Activated T-helper 1 cell treated with anti-CD3 and anti-CD28 coated beads, Interleukin-12 subunit alpha, Interleukin-12 subunit beta, Interleukin-2, Interleukin-4 antibody, amounts not matched to agents 30 ng/mL and 10 ng/mL and 1 ng/mL, durations not matched to agents 14 hours and 24 hours and 36 hours (primary cell): Measurements from ENCODE around the gene LTBP1. TPM values are rescaled to one million over a fixed set of nuclear protein-coding genes. Genes with fewer than 3 reads are reported as not detected.

ENCODE experiments used
- DNase-seq: peaks from one replicate; pipeline ENCODE4 v3.0.0; 2021; ENCODE audit warnings: low spot score
- H3K27ac Mint-ChIP-seq: one replicate; pipeline ENCODE4 v1.8.0; 2021; ENCODE audit warnings: mild to moderate bottlenecking, mixed read lengths
- H3K27me3 Mint-ChIP-seq: one replicate; pipeline ENCODE4 v1.8.0; 2022; ENCODE audit warnings: mild to moderate bottlenecking, moderate library complexity, mixed read lengths; ENCODE audit not compliant: insufficient read depth
- H3K36me3 Mint-ChIP-seq: one replicate; pipeline ENCODE4 v1.8.0; 2021; ENCODE audit warnings: low read depth, mixed read lengths
- H3K4me1 Mint-ChIP-seq: one replicate; pipeline ENCODE4 v1.8.0; 2021; ENCODE audit warnings: low read depth, mixed read lengths
- H3K4me3 Mint-ChIP-seq: one replicate; pipeline ENCODE4 v1.8.0; 2021; ENCODE audit warnings: mild to moderate bottlenecking, moderate library complexity, mixed read lengths
- H3K9me3 Mint-ChIP-seq: one replicate; pipeline ENCODE4 v1.8.0; 2021; ENCODE audit warnings: mixed read lengths
- intact Hi-C: fragments of 100-400 bp; cut with micrococcal nuclease; formaldehyde crosslinking; loops from one replicate; pipeline ENCODE4 v1.15.1; 2024
- total RNA-seq: library from RNA; stranded (reverse); gene quantifications from 2 replicates; pipeline ENCODE4 v1.2.3, GENCODE V29; 2022

The LTBP1 gene
- total RNA-seq, 1 donor from 2014 or later = 0.26 TPM

DNA sequence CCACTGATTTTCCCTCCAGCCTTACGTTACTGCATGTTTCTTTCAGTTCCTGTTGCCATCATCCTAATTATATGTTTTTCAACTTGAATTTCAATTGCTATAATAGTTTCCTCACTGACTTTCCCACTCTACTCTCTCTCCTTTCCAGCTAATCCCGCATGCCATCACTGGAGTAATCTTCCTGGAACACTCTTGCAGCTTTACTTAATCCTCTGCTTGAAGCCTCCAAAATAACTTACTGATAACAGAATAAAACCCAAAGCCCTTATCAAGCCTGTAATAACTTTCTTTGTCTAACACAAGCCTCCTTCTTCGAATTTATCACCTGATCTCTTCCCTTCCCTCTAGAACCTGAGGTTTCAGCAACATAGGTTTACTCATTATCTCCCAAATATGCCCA lies 237.3 kb downstream of the LTBP1 start:
- DNase-seq = no peak
- no peaks in the 10 kb centered on the region for H3K9me3 Mint-ChIP-seq
- intact Hi-C loops = no loop called here
- no peak overlapping the region for H3K4me3 Mint-ChIP-seq
- no peaks in the 10 kb centered on the region for H3K36me3 Mint-ChIP-seq
- H3K27ac Mint-ChIP-seq = no peak overlapping the region
- H3K27me3 Mint-ChIP-seq = no peaks in the 10 kb centered on the region
- no peaks in the 10 kb centered on the region for H3K4me1 Mint-ChIP-seq

DNA sequence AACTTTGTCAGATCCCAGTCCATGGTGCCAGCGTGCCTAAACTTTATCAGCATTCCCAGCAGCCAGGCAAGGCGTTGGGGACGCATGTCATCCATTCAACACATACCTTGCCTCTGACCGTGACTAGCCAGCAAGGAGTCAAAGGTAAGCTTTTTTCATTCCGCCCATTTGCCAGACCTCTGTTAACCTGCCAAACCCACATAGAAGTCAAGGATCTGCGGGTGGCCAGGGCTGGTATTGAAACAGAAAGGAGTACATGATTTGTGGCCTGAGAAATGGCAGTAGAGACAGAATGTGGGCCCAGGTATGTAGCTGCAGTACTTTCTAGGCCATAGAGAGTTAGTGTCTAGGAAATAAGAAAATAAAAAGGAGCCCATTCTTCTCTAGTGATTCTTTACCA lies 240.2 kb downstream of the LTBP1 start:
- no peaks in the 10 kb centered on the region for H3K4me1 Mint-ChIP-seq
- H3K27me3 Mint-ChIP-seq = peaks cover 2% of the 10 kb centered on the region
- H3K9me3 Mint-ChIP-seq = no peaks in the 10 kb centered on the region
- no peak overlapping the region for H3K27ac Mint-ChIP-seq
- H3K4me3 Mint-ChIP-seq = no peak overlapping the region
- no peaks in the 10 kb centered on the region for H3K36me3 Mint-ChIP-seq
- intact Hi-C loops = no loop called here
- no peak for DNase-seq

DNA sequence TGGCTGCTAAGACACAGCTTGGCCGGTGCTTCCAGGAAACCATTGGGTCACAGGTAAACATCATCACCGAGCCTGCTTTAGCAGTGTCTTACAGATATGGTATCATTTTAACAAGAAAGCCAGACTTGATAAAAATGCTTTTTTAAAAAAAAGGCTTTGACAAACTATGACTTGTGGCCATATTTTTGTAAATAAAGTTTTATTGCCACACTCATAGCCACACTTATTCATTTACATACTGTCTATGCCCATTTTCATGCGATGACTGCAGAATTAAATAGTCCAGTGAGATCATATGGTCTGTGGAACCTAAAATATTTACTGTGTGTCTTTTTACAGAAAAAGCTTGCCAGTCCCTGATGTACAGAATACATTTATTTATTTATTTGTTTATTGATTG lies 242.0 kb downstream of the LTBP1 start:
- intact Hi-C loops = no loop called here
- H3K9me3 Mint-ChIP-seq = no peaks in the 10 kb centered on the region
- H3K4me3 Mint-ChIP-seq = no peak overlapping the region
- DNase-seq = no peak
- H3K27ac Mint-ChIP-seq = no peak overlapping the region
- H3K4me1 Mint-ChIP-seq = no peaks in the 10 kb centered on the region
- no peaks in the 10 kb centered on the region for H3K36me3 Mint-ChIP-seq
- H3K27me3 Mint-ChIP-seq = peaks cover 2% of the 10 kb centered on the region

DNA sequence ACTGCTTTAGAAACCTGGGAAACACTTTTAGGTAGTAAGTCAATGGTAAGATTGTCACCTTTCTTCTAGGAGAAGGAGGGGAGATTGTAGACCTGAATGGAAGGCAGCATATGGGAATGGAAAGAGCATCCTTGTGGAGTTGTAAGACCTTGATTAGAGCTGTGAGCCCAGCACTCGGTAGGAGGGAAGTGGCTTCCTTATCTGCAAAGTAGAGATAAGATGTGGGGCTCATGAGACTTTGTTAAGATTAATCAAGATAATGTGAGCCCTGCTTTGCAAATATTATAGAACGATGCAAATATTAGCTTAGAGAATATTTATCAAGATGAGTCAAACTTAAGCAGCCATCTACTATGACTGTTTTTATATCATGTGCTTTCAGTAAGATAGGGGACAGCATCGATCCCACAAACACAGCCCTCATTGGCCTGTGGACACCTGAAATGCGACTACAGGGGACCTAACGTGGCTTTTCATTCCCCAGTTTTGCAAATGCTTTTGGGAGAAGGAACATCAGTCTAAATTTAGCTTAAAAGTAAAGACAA lies 243.7 kb downstream of the LTBP1 start:
- Mint-ChIP-seq H3K4me1 (no peaks in the 10 kb centered on the region), H3K27ac (no peak overlapping the region), H3K4me3 (no peak overlapping the region), H3K9me3 (no peaks in the 10 kb centered on the region), H3K36me3 (no peaks in the 10 kb centered on the region), H3K27me3 (peaks cover 2% of the 10 kb centered on the region)
- intact Hi-C loops = no loop called here
- DNase-seq = no peak

DNA sequence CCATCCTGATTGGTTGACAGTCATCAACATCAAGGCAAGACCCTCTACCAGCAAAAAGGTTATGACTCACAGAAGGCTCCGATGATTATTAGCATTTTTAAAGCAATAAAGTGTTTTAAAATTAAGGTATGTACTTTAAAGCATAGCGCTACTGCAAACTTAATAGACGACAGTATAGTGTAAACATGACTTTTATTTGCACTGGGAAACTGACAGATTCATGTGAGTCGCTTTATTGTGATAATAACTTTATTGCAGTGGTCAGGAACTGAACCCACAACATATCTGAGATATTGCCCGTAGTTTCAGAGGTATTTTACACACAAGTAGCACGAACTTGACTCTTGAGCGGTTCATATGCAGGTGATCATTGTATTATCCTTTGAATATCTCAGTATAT lies 249.1 kb downstream of the LTBP1 start:
- Mint-ChIP-seq H3K27me3 (peaks cover 2% of the 10 kb centered on the region), H3K36me3 (no peaks in the 10 kb centered on the region), H3K9me3 (no peaks in the 10 kb centered on the region), H3K4me1 (no peaks in the 10 kb centered on the region), H3K4me3 (no peak overlapping the region), H3K27ac (no peak overlapping the region)
- intact Hi-C loops = no loop called here
- no peak for DNase-seq

DNA sequence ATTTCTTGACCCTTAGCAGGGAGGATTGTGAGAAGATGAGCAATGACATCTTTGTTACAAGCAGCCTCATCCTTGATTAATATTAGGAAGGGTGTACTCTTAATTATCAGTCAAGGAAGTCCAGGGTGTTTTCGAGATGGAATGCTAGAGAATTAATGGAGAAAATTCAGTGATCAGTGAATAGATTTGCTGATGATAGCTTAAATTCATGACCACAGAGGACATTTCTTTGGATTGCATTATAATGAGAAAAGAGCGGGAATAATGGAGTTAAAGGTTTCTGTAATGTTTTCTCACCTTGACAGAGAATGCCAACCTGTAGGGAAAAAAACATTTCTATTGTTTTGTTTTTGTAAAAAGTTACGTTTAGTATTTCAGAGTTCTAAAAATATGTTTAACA lies 249.9 kb downstream of the LTBP1 start:
- H3K4me3 Mint-ChIP-seq = no peak overlapping the region
- no peaks in the 10 kb centered on the region for H3K9me3 Mint-ChIP-seq
- no peak for DNase-seq
- no peak overlapping the region for H3K27ac Mint-ChIP-seq
- H3K4me1 Mint-ChIP-seq = no peaks in the 10 kb centered on the region
- H3K27me3 Mint-ChIP-seq = peaks cover 2% of the 10 kb centered on the region
- H3K36me3 Mint-ChIP-seq = no peaks in the 10 kb centered on the region
- intact Hi-C loops = no loop called here

DNA sequence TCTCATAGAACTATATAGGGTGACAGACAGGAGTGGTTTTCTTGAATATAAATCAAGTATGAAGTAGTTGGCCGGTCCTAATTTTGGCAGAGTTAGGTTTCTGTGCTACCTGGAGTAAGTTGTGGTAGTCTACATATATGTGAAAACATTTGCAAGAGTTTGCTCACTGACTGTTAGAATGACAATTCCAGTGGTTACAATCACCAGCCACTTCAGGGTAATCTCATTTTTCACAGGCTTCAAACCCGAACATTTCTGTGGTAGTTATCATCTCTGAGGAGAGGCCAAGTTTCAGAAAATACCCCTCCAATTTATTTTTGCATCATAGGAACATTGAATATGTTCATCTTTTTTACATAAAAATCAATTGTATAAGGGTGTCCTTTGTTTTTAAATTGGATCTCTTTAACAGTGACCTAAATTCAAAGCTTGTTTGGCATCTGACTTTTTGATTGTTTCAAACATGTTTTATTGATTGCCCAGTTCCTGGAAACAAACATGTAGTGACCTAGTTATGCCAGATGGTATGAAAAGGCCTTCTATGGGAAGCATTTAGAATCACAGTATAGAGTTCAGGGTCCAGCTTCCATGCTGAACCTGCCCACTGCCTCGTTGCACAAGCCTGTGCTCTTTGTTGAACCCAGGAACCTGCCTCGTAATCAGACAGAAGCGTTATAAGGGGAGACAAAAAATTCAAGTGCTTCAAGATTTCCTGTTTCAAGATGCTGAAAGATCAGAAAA lies 250.6 kb downstream of the LTBP1 start:
- no peaks in the 10 kb centered on the region for H3K4me1 Mint-ChIP-seq

DNA sequence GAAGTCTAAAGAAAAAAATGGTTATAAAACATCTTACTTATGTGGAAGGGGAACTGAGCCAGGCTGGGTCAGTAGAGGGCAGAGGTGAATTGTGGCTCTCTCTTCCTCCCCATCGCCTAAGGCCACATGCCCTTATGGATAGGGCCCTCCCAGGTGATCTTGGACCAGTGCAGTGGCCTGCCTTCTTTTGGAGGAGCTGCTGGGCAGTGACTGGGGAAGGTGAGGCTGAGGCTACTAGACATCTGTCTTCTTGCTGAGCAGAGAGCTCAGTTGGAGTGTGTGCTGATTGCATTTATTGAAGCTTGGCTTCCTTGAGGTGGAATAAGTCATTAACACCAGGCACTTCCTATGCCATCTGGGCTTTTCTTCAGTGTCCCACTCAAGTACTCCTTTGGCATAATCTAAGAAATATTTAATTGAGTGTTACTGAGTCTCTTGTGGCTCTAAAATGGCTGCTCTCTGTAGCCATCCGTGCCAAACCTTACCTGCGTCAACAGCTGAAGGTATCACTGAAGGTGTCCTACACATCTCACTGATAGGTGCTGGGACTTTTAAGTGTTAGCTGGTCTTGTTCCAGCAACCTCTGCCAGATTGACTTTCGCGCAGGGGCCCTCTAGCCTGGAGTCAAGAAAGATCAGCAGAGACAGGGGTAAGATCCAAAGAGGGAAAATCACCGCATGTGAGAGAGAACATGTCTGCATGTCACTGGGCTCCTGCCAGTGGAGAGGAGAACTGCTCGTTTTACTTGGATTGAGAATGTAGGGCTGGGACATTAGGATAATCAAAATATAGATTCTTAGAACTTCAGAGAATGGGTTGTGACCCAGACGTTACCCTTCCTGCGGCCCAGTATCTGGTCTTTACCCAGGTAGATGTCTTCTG lies 256.1 kb downstream of the LTBP1 start:
- DNase-seq = no peak
- H3K4me1 Mint-ChIP-seq = no peaks in the 10 kb centered on the region
- no peak overlapping the region for H3K4me3 Mint-ChIP-seq

More for the DNA sequence above, 250.6 kb downstream of the LTBP1 start:
- H3K27me3 Mint-ChIP-seq = no peaks in the 10 kb centered on the region
- no peak overlapping the region for H3K27ac Mint-ChIP-seq
- no peak for DNase-seq
- H3K9me3 Mint-ChIP-seq = no peaks in the 10 kb centered on the region
- H3K4me3 Mint-ChIP-seq = no peak overlapping the region
- H3K36me3 Mint-ChIP-seq = no peaks in the 10 kb centered on the region
- intact Hi-C loops = no loop called here

DNA sequence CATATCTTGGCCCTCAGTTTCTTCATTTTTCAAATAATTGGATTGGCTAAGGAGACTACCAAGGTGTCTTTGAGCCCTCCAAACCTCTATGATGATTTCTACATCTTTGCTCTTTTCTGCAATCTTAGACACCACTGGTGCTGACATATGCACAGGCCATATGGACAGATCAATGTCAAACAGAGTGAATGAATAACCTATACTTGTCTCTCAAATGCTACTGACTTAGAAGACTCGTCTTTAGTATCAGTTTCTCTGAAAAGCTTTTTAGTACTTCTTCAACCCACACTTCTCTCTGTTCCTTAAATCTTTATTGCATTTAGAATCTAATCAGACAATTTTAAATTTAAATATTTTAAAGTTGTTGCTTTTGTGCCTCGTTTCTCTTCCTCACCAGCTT lies 258.2 kb downstream of the LTBP1 start:
- no peaks in the 10 kb centered on the region for H3K27me3 Mint-ChIP-seq
- H3K36me3 Mint-ChIP-seq = no peaks in the 10 kb centered on the region
- intact Hi-C loops = no loop called here
- no peak overlapping the region for H3K27ac Mint-ChIP-seq
- no peaks in the 10 kb centered on the region for H3K9me3 Mint-ChIP-seq
- DNase-seq = no peak
- no peaks in the 10 kb centered on the region for H3K4me1 Mint-ChIP-seq
- no peak overlapping the region for H3K4me3 Mint-ChIP-seq

More for the DNA sequence above, 256.1 kb downstream of the LTBP1 start:
- Mint-ChIP-seq H3K36me3 (no peaks in the 10 kb centered on the region), H3K9me3 (no peaks in the 10 kb centered on the region), H3K27me3 (no peaks in the 10 kb centered on the region), H3K27ac (no peak overlapping the region)
- intact Hi-C loops = no loop called here

DNA sequence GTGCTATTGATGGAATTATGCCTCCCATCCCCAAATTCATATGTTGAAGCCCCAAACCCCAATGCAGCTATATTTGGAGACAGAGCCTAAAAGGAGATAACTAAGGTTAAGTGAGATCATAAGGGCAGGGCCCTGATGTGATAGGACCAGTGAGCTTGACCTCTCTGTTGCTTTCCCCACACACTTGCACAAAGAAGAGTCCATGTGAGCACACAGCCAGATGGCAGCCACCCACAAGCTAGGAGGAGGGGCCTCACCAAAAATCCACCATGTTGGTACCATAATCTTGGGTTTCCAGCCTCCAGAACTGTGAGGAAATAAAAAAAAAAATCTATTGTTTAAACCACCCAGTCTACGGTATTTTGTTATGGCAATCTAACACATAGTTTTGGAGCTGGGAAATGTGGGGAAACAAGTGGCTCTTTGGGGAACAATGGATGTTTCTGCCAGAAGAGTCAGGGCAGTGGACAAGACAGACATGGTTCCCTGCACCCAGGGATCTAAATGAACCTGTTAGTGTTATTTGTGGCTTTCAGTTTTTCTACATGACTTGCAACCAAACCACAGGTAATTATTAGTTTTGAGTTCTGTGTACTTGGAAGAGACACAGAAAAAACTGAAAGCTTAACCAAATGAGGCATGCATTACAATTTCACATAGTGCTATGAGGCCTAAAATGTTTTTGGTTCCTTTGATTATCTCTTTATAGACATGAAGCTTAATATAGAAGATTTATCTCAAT lies 259.1 kb downstream of the LTBP1 start:
- DNase-seq = no peak
- Mint-ChIP-seq H3K9me3 (no peaks in the 10 kb centered on the region), H3K36me3 (no peaks in the 10 kb centered on the region), H3K27ac (no peak overlapping the region), H3K27me3 (no peaks in the 10 kb centered on the region), H3K4me1 (no peaks in the 10 kb centered on the region), H3K4me3 (no peak overlapping the region)
- intact Hi-C loops = no loop called here

DNA sequence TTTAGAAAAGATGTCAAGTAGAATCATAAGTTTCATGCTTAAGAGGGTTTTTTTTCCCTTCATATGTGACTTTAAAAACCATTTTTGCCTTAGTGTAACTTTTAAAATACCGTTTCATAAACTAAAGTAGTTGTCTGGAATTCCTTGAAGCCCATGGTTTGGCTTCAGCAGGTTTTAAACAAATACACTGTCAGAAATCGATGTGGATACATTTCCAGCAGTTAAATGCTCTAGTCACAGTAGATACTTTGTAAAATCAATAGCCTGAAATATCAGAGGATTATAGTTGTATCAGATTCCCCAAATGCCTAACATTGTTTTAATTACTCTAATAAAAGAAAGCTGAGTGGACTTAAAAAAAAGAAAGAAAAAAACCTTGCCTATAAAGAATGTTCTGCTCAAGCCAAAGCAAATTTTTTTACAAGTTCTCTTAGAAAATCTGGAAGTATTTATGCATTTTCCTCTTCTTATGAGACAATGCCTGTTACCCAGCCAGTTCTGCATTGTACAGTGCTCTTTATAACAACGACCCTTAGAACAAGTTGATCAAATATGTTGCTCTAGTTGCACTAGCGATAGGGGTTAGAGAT lies 260.5 kb downstream of the LTBP1 start:
- no peaks in the 10 kb centered on the region for H3K27me3 Mint-ChIP-seq
- H3K27ac Mint-ChIP-seq = no peak overlapping the region
- H3K9me3 Mint-ChIP-seq = no peaks in the 10 kb centered on the region
- no peaks in the 10 kb centered on the region for H3K4me1 Mint-ChIP-seq
- intact Hi-C loops = no loop called here
- no peak for DNase-seq
- H3K4me3 Mint-ChIP-seq = no peak overlapping the region
- H3K36me3 Mint-ChIP-seq = no peaks in the 10 kb centered on the region

DNA sequence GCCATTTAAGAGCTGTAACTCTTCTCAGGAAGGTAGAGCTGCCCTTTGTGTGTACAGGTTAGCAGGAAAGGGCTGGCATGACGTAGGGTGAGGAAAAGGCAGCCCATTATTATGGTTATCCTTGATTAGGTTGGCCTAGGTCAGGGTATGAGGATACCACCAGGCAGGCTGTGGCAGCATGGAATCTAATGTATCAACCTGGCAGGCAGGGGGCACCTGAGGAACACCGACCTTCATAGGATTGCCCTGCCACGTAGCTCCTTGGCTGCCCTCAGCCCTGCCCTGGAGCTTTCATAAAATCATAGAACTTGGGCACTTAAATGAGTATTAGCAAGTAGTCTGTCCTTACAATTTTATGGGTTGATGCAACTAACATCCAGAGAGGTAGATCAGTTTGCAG lies 261.6 kb downstream of the LTBP1 start:
- no peak overlapping the region for H3K4me3 Mint-ChIP-seq
- DNase-seq = no peak
- H3K4me1 Mint-ChIP-seq = no peaks in the 10 kb centered on the region
- intact Hi-C loops = loop anchor here (1.0 kb wide), 1 partner anchor 165 kb away; no protein-coding TSS in a partner anchor
- H3K36me3 Mint-ChIP-seq = no peaks in the 10 kb centered on the region
- no peaks in the 10 kb centered on the region for H3K9me3 Mint-ChIP-seq
- no peak overlapping the region for H3K27ac Mint-ChIP-seq
- H3K27me3 Mint-ChIP-seq = no peaks in the 10 kb centered on the region
